Measurements from ENCODE around the gene C2orf49.
A peak's percentile ranks its signal among the peaks of the same experiment; 100 is the strongest.

Gene C2orf49

DNA sequence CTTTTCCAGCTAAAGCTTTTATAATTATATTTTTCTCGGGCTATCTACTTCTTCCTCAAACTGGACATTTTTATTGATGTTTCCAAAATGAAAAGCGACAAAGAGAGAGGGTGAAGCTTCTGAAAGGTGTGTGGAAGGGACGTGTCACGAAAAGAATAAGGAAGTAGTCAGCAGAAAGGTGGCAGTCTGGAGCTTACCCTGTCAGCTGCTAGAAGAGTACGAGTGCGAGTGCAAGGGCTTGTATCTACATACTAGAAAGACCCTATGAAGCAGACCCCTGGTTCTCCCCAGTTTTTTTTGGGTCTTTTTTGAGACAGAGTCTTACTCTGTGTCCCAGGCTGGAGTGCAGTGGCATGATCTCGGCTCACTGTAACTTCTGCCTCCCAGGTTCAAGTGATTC, 46.9 kb downstream of the C2orf49 start:
- no peak for DNase-seq

DNA sequence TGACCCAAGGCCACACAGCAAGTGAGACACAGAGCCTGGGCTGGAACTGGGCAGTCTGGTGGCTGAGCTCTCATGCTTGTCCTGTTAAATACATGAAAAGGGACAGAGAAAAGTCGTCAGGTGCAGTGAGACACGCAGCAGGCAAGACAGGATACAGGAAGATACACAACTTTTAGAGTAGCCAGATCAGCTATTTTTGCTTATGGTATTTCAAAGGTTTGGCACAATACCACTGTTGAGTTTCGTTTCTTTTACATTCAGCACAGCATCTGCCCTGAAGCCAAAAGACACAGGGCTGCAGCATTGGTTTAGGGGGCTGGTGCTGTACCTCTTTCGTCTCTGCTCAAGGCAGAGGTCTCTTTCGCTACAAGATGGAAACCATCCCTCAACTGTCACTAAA, 47.5 kb downstream of the C2orf49 start:
- no peak for DNase-seq

DNA sequence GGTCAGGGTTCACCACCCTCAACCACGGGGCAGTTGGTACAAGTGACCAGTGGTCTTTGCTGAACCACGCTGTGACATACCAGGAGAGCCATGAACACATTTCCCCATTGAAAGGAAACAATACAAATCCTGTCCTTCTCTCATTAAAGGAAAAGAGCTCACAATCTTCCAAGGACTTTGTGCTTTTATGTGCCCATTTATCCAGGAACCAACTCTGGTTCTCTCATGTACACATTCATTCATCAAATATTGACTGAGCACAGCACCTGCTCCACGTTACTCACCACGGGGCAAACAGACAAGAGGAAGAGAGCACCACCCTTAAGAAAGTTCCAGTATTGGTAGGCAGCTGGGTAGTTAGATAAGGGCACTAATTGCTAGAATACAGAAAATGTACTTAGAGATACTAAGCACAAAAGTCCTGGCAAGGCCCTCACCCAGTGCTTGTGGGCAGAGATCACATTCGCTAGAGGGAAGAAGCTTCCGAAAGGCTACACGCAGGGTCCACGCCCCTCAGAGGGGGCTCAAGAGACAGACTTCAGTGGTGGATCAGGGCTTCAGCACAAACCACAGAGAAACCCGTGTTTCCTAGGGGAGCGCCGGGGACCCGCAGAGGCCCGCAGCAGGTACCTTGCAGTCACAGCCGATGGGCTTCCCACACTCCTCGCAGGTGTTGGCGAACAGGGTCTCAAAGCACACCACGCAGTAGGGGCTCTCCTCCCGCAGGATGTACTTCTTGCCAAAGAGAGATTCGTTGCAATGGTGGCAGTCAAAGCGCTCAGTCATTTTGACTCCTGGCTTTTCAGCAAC, 48.6 kb downstream of the C2orf49 start:
- DNase-seq: no peak

DNA sequence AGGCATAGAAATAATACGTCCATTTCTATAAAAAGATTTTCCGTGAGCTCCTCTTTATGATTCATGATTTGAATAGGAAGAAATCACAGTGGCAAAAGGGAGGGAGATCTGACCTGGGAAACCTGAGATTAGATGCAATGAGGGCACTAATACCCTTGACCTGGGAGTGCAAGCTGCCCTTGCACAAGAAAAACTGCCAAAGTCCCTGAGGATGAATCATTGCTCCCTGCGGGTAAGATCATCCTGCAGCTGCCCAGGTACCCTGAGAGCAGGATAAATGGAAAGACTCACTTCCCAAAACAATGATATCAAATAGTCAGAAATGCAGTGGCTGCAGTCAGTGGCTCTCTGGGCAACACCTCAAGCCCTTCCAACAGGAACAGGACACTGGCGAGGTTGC, 49.9 kb downstream of the C2orf49 start:
- DNase-seq: no peak

DNA sequence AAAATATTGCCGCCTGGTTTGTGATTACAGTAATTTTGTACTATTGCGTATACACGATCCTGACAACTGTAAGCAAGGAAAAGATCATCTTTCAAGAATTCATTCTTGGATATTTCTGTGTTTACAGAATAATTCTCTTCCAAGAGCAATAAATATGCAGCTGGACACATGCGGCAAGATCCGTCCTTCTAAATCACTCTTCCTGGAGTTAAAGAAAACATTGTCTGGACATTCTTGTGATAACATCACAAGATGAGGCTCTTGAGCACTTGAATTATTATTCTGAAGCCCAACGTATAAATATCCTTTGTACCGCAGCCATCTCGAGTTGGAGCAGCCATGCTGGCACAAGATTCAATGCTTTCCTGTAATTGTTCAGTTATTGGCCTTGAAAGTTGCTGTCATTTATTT, 51.6 kb downstream of the C2orf49 start:
- no peak for DNase-seq

DNA sequence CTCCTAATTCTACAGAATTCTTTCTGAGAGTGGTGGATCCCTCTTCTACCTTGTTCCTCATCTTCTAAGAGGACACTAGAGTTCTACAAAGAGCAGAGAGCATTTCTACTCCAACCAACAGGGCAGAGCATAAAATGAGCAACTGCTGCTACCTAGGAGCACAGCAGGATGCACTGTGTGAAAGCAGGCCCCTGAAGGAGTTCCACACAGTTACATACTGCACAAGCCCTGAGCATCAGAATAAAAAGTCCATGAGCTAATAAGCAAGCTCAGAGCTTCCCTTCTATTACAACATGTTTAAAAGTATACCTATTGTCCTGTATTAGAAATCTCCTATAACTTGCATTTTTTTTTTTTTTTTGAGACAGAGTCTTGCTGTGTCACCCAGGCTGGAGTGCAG, 53.1 kb downstream of the C2orf49 start:
- no peak for DNase-seq

DNA sequence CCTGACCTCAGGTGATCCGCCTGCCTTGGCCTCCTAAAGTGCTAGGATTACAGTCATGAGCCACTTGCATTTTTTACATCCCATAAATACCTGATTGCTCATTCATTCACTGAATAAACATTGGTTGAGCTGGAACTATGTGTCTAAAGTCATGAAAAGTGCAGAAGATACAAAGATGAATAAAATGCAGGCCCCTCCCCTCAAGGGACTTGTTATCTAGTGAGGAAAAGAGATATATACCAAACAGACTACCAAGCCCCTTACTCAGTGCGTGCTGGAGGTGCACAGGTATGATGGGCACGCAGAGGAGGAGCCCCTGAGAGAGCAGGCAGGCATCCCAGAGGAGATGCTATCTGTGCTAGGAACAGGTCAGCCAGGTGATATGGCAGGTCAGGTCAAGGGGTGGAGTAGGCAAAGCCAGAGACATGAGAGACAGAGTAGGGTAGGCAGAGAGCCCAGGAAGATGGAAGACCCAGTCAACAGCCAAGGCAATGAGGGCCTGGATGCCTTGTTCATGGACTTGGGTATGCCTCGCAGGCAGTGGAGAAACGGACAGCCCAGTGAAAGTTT, 53.8 kb downstream of the C2orf49 start:
- DNase-seq: no peak

DNA sequence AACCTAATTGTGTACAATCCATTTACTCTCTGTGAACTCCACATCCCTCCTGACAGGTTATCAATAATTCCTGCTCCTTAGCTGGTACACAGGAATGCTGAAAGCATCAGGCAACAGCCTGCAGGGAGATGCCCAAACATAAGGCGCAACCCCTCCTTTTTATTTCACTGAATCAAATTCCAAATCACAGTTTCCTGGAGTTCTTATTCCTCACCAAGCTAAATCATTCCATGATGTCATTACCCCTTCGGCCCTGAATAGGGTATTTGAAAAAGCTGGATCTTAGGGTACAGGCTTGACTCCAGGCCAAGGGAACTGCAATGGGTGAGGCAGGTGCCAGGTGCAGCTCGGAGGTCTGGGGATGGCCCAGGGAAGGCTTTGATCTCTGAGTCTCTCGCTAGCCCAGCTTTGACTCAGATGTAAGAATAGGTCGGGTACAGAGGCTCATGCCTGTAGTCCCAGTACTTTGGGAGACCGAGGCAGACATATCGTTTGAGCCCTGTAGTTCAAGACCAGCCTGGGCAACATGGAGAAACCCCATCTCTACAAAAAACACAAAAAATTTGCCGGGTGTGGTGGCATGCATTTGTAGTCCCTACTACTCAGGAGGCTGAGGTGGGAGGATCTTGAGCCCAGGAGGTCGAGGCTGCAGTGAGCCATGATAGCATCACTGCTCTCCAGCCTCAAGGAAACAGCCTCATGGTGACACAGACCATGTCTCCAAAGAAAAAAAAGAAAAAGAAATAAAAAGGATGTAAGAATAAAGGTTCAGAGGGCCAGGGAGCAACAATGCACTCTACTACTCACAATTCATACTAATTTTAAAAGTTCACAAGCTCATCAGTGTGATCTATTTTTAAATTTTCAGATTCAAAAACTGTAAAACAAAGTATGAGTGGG, 54.7 kb downstream of the C2orf49 start:
- no peak for DNase-seq

DNA sequence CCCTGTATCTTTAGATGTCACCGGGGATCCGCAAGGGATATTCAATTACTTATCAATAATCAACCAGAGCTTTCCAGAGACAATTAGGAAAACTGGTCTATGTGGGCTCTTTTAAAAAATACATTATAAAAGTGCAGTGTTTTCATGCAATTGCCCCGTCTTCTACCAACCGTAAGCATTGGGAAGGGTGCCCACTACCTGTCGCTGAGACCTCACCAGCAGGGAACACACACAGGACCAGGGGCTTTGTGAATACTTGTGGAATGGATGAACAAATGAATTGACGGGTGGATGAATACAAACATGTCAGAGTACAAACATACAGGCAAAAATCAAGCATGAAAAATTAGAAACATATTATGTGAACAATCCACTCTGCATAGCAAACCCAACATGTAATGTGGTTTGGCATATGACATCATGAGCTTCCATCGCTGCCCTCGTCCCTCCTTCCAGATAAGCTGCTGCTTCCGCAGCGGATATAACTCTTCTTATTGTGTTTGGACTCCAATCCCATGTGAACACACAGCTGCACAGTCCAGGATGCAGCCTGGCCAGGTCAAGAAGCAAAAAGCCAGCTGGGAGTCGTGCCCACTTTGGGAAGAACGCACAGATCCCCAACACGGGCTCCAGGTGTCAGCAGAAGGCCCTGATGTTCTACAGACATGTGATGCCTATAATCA, 56.2 kb downstream of the C2orf49 start:
- DNase-seq: no peak

DNA sequence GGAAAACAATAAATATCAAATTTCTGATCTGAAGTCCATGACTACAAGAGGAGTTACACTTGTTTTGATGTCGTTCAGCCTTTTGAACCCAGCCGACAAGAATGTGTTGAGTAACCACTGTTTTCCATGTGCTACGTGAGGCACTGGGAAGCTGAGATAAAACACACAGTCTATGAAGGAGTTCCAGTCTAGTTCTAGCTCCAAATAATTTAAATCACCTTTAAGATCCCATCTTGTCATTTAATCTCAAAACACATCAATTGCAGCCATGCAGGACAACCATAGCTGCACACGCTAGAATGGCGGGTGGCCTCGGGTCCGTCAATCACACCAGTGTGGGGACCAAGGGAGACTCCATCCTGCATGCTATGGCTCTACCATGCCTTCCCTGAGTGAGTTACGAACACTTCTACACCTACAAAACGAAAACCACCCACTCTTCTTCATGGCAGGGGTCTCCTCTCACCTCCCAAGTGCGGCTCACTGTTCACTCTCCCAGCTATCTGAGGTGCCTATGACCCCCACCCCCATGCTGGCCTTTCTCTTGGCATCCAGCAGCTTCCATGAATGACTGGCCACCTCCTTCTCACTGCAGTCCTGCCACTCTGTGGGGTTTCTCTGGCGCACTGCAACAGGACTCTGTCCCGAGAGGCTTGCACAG, 57.7 kb downstream of the C2orf49 start:
- DNase-seq: no peak

DNA sequence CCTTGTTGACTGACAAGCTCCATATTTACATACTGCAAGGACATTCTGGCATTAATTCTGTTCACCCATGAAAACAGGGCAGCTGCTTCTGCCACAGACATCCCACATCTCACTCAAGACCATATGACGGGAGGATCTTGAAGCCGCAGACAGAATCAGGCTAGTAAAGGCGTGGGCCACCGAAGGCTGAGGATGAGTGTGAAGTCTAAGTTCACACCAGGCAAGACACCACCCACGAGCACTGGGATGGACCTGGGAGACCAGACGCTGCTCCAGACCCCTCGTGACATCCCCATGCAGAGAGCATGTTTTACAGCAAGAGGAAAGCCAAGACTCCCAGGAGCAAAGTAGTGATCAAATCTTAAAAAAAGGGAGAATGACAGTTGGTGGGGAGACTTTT, 58.4 kb downstream of the C2orf49 start:
- DNase-seq: no peak

DNA sequence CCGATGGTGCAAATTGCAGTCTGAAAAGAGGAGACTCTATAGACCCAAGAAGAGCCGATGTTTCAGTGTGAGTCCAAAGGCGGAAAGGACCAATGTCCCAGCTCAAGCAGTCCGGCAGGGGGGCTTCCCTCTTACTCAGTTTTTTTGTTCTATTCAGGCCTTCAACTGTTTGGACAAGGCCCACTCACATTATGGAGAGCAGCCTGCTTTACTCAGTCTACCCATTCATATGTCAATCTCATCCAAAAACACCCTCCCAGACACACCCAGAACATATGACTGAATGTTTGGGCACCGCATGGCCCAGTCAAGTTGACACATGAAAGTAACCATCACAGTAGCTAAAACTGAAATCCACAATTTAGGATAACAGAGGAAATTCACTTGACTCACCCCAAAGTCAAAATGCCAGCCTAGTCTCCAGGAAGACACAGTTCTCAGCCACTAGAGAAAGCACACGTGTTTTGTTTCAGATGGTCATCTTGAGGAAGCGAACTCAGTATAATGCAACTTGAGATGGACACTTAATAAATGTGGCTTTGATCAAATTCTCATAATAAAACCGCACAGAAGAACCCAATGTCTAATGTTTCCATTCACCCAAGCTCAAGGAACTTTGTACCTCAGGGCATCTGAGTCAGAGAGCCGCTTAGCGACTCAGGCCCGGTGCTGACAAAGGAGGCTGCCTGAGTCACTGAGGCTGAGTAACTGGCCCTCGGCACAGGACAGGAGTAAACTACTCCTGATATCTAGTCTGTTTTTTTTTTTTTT, 59.1 kb downstream of the C2orf49 start:
- DNase-seq: peak; percentile 35 to 59

DNA sequence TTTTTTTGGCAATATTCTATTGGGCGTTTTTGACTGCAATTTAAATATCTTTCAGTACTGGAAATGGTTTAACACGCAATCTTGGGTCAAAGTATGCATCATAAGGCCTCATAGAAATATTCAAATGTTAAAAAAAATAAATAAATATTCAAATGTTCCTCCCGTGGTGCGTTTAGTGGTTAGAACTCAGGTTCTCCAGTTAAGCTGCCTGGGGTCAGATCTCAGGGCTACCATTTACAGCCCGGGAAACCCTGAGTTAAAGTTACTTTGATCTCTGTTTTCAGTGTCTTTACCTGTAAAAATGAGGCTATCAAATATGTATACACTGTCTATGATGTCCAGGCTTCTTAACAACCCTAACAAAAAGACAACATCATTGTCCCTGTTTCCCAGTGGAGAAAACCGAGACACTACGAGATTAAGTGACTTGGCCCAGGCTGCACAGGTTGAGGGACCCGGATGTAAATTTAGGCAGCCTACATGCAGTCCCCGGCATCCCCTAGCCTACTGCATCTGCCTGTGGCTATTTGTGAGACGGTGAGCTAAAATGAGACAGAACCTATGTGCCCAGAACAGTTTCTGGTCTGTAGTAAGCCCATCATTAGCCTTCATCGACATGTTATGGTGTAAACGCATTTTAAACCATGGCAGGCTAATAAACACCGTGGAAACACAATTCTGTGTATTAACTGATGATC, 59.8 kb downstream of the C2orf49 start:
- no peak for DNase-seq

DNA sequence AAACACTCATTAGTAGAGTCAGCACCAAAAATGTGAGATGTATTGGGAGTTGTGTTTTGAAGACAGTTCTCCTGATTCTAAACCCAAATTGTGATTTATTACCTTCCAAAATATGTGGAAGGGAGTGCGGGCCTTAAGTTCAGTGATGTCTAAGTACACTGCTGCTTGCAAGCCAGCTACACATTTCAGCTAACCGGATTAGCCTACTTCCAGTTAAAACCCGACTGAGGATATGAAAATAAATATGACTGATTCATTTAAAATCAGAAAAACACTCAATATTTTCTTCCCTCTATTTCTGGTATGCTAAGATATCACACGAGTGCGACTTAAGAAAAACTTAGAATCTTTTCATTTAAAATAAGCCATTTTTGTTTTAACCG, 60.6 kb downstream of the C2orf49 start:
- no peak for DNase-seq

DNA sequence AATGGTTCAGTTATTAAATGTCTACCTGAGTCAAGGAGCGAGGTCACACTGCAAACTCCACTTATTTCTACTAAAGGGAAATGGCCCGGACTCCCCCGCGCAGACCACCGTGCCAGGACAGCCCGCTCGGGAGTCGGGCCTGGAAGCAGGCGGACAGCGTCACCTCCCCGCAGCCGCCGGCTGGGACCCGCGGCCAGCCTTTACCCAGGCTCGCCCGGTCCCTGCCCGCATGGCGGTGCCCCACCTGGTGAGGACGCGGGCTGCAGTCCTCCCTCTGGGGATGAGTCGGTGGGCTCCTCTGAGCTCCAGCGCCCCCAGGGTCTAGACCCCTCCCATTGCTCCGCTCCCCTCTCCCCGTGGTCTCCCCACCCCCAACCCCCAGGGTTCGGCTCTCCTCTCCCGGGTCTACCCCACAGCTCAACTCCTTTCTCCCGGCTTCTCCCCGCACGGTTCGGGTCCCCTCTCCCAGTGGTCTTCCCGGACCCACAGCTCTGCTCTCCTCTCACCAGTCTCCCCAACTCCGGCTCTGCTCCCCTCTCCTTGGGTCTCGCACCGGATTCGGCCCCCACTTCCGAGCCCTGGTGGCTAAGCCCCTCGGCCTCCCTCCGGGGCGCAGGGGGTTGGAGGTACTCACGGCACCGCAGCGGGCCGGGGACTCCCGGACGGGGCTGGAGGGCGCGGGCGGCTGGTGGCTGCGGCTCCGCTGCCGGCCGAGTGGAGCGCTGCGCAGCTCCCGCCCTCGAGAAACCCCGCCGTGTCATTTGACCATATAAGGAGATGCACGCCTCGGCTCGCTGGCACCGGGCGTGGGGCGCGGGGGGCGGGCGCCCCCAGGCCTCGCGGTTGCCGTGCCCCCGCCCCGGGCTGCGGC, 61.2 kb downstream of the C2orf49 start, which contains the start of gene FHL2:
Gene FHL2, minus strand, starts transcription at position 716 of the 871 bp plus-strand sequence. CDS start 12,535 bp downstream, outside the sequence.
- peak; percentile 57 to 66 for DNase-seq
